ENCODE measurements around the gene SALL3. TPM values are rescaled to one million over a fixed set of nuclear protein-coding genes. Genes with fewer than 3 reads are reported as not detected.

SALL3 gene
- total RNA-seq, 2 experiments from 2014 or later, result not detected

- Mint-ChIP-seq H3K9me3 (no peaks in the 10 kb centered on the region), H3K27ac (no peak overlapping the region), H3K4me1 (peaks cover 13% of the 10 kb centered on the region), H3K36me3 (no peaks in the 10 kb centered on the region), H3K27me3 (peaks cover 83% of the 10 kb centered on the region), H3K4me3 (no peak overlapping the region)
- DNase-seq, result no peak
These were observed 6.7 kb upstream of the SALL3 start for GRCh38 chr18:78972930-78973331.

GRCh38 chr18:78973357-78974083 is 6.1 kb upstream of the SALL3 start:
- Mint-ChIP-seq H3K27me3 (peaks cover 84% of the 10 kb centered on the region), H3K4me3 (no peak overlapping the region), H3K27ac (no peak overlapping the region), H3K9me3 (no peaks in the 10 kb centered on the region), H3K4me1 (peaks cover 13% of the 10 kb centered on the region), H3K36me3 (no peaks in the 10 kb centered on the region)
- DNase-seq, result no peak

GRCh38 chr18:78974115-78974761 is 5.4 kb upstream of the SALL3 start:
- H3K9me3 Mint-ChIP-seq, result no peaks in the 10 kb centered on the region
- DNase-seq, result no peak
- H3K27me3 Mint-ChIP-seq, result peaks cover 80% of the 10 kb centered on the region
- no peak overlapping the region for H3K27ac Mint-ChIP-seq
- peaks cover 13% of the 10 kb centered on the region for H3K4me1 Mint-ChIP-seq
- no peaks in the 10 kb centered on the region for H3K36me3 Mint-ChIP-seq
- no peak overlapping the region for H3K4me3 Mint-ChIP-seq

GRCh38 chr18:78975292-78975691 is 4.3 kb upstream of the SALL3 start:
- Mint-ChIP-seq H3K4me3 (no peak overlapping the region), H3K27me3 (peaks cover 70% of the 10 kb centered on the region), H3K27ac (no peak overlapping the region), H3K9me3 (no peaks in the 10 kb centered on the region), H3K4me1 (peaks cover 13% of the 10 kb centered on the region), H3K36me3 (no peaks in the 10 kb centered on the region)
- DNase-seq, result no peak

- Mint-ChIP-seq H3K27me3 (peaks cover 69% of the 10 kb centered on the region), H3K27ac (no peak overlapping the region), H3K4me1 (peaks cover 13% of the 10 kb centered on the region), H3K9me3 (no peaks in the 10 kb centered on the region), H3K4me3 (no peak overlapping the region), H3K36me3 (no peaks in the 10 kb centered on the region)
- no peak for DNase-seq
These were observed 3.8 kb upstream of the SALL3 start for GRCh38 chr18:78975699-78976335.

GRCh38 chr18:78976765-78977636 is 2.6 kb upstream of the SALL3 start:
- Mint-ChIP-seq H3K36me3 (peaks cover 3% of the 10 kb centered on the region), H3K9me3 (peaks cover 5% of the 10 kb centered on the region), H3K27me3 (peaks cover 69% of the 10 kb centered on the region), H3K27ac (no peak overlapping the region), H3K4me1 (peaks cover 18% of the 10 kb centered on the region), H3K4me3 (peak overlapping the region; percentile 6)
- DNase-seq, result no peak

GRCh38 chr18:78977637-78978348 is 1.8 kb upstream of the SALL3 start:
- H3K4me1 Mint-ChIP-seq, result peaks cover 17% of the 10 kb centered on the region
- peaks cover 3% of the 10 kb centered on the region for H3K36me3 Mint-ChIP-seq
- no peak for DNase-seq
- H3K4me3 Mint-ChIP-seq, result peak overlapping the region; percentile 2
- peaks cover 69% of the 10 kb centered on the region for H3K27me3 Mint-ChIP-seq
- H3K9me3 Mint-ChIP-seq, result peaks cover 5% of the 10 kb centered on the region
- H3K27ac Mint-ChIP-seq, result no peak overlapping the region

- H3K27ac Mint-ChIP-seq, result no peak overlapping the region
- H3K36me3 Mint-ChIP-seq, result peaks cover 3% of the 10 kb centered on the region
- peaks cover 5% of the 10 kb centered on the region for H3K9me3 Mint-ChIP-seq
- no peak for DNase-seq
- peaks cover 15% of the 10 kb centered on the region for H3K4me1 Mint-ChIP-seq
- H3K4me3 Mint-ChIP-seq, result peak overlapping the region; percentile 14
- peaks cover 71% of the 10 kb centered on the region for H3K27me3 Mint-ChIP-seq
These were observed 1.1 kb upstream of the SALL3 start for GRCh38 chr18:78978349-78979055.

- H3K27ac Mint-ChIP-seq, result no peak overlapping the region
- no peak for DNase-seq
These were observed 425 bp upstream of the SALL3 start for GRCh38 chr18:78979056-78979729.

GRCh38 chr18:78980279-78980771 is 707 bp downstream of the SALL3 start:
- peaks cover 3% of the 10 kb centered on the region for H3K36me3 Mint-ChIP-seq
- peaks cover 74% of the 10 kb centered on the region for H3K27me3 Mint-ChIP-seq
- H3K4me3 Mint-ChIP-seq, result no peak overlapping the region
- no peak for DNase-seq
- H3K4me1 Mint-ChIP-seq, result peaks cover 19% of the 10 kb centered on the region
- no peak overlapping the region for H3K27ac Mint-ChIP-seq
- H3K9me3 Mint-ChIP-seq, result peaks cover 5% of the 10 kb centered on the region

More at GRCh38 chr18:78979056-78979729, 425 bp upstream of the SALL3 start:
- Mint-ChIP-seq H3K4me1 (peaks cover 15% of the 10 kb centered on the region), H3K9me3 (peaks cover 5% of the 10 kb centered on the region), H3K27me3 (peaks cover 76% of the 10 kb centered on the region), H3K36me3 (peaks cover 3% of the 10 kb centered on the region), H3K4me3 (no peak overlapping the region)

- DNase-seq, result no peak
- Mint-ChIP-seq H3K27me3 (peaks cover 74% of the 10 kb centered on the region), H3K9me3 (peaks cover 5% of the 10 kb centered on the region), H3K4me1 (peaks cover 19% of the 10 kb centered on the region), H3K36me3 (peaks cover 3% of the 10 kb centered on the region), H3K27ac (no peak overlapping the region), H3K4me3 (no peak overlapping the region)
These were observed 1.3 kb downstream of the SALL3 start for GRCh38 chr18:78980777-78981380.

GRCh38 chr18:78981394-78981831 is 1.8 kb downstream of the SALL3 start:
- Mint-ChIP-seq H3K36me3 (peaks cover 3% of the 10 kb centered on the region), H3K4me3 (peak overlapping the region; percentile 44), H3K9me3 (peaks cover 5% of the 10 kb centered on the region), H3K4me1 (peaks cover 19% of the 10 kb centered on the region), H3K27ac (no peak overlapping the region), H3K27me3 (peaks cover 74% of the 10 kb centered on the region)
- no peak for DNase-seq
